GM18519 (cell line): ENCODE data around the gene ZNF787.
A peak's percentile ranks its signal among the peaks of the same experiment; 100 is the strongest.

ENCODE experiments used
- ATAC-seq: cut with Tn5 transposase; IDR thresholded peaks from one replicate; pipeline ENCODE4 v1.9.1; 2021; ENCODE audit warnings: mild to moderate bottlenecking, moderate library complexity; ENCODE audit not compliant: unreplicated experiment, low FRiP score

Gene ZNF787

GRCh38 chr19:56091751-56092546 is 29.1 kb downstream of the ZNF787 start:
- no peak for ATAC-seq

- ATAC-seq = no peak
These were observed 30.0 kb downstream of the ZNF787 start for GRCh38 chr19:56091066-56091490.

- no peak for ATAC-seq
These were observed 31.8 kb downstream of the ZNF787 start for GRCh38 chr19:56089344-56089743.

GRCh38 chr19:56088497-56089215 is 32.4 kb downstream of the ZNF787 start:
- no peak for ATAC-seq

- ATAC-seq = no peak
These were observed 33.2 kb downstream of the ZNF787 start for GRCh38 chr19:56087647-56088496.

GRCh38 chr19:56086671-56087430 is 34.2 kb downstream of the ZNF787 start:
- ATAC-seq = no peak

GRCh38 chr19:56085571-56086275 is 35.4 kb downstream of the ZNF787 start:
- ATAC-seq = no peak

- ATAC-seq = no peak
These were observed 36.1 kb downstream of the ZNF787 start for GRCh38 chr19:56084835-56085536.

GRCh38 chr19:56083668-56084067 is 37.4 kb downstream of the ZNF787 start:
- no peak for ATAC-seq

GRCh38 chr19:56080669-56081401 is 40.3 kb downstream of the ZNF787 start:
- peak; percentile 70 for ATAC-seq

- no peak for ATAC-seq
These were observed 41.5 kb downstream of the ZNF787 start for GRCh38 chr19:56079609-56080008.

- ATAC-seq = no peak
These were observed 44.6 kb downstream of the ZNF787 start for GRCh38 chr19:56076498-56076897.

- no peak for ATAC-seq
These were observed 49.9 kb downstream of the ZNF787 start for GRCh38 chr19:56071151-56071550.

- no peak for ATAC-seq
These were observed 51.5 kb downstream of the ZNF787 start for GRCh38 chr19:56069642-56070041.

GRCh38 chr19:56066152-56067023 is 54.7 kb downstream of the ZNF787 start:
- ATAC-seq = no peak

- ATAC-seq = no peak
These were observed 67.5 kb downstream of the ZNF787 start for GRCh38 chr19:56053596-56053995.
